ENCODE results near the gene TBC1D19.

GRCh38 chr4:26636458-26636857 is 52.6 kb downstream of the TBC1D19 start:
- no peak for TF ChIP-seq CTCF (IDR thresholded peaks at IDR 0.05; ENCODE audit: low read depth, low read length, missing input control)
- TF ChIP-seq FOXA2 (IDR thresholded peaks at IDR 0.05) = no peak
- TF ChIP-seq TAF1 (conservative IDR thresholded peaks at IDR 0.05) = no peak
- TF ChIP-seq GABPA (IDR thresholded peaks at IDR 0.05 in 1 of 2, conservative IDR thresholded peaks at IDR 0.05 in 1 of 2) = no peak
- no peak for TF ChIP-seq ZBTB33 (IDR thresholded peaks at IDR 0.05)
- TF ChIP-seq REST (IDR thresholded peaks at IDR 0.05) = no peak
- no peak for TF ChIP-seq MAX (IDR thresholded peaks at IDR 0.05)
- TF ChIP-seq JUND (IDR thresholded peaks at IDR 0.05) = no peak
- no peak for TF ChIP-seq HNF4G (IDR thresholded peaks at IDR 0.05)
- TF ChIP-seq RXRA (IDR thresholded peaks at IDR 0.05) = no peak

Data from liver (tissue), 3 donors.